ENCODE measurements around the gene GEMIN2.
"Not testable (repeated sequence)": the region's sequence is repeated elsewhere in the genome, so short reads cannot be mapped to it uniquely, and the experiment has no call there.

The GEMIN2 gene

DNA sequence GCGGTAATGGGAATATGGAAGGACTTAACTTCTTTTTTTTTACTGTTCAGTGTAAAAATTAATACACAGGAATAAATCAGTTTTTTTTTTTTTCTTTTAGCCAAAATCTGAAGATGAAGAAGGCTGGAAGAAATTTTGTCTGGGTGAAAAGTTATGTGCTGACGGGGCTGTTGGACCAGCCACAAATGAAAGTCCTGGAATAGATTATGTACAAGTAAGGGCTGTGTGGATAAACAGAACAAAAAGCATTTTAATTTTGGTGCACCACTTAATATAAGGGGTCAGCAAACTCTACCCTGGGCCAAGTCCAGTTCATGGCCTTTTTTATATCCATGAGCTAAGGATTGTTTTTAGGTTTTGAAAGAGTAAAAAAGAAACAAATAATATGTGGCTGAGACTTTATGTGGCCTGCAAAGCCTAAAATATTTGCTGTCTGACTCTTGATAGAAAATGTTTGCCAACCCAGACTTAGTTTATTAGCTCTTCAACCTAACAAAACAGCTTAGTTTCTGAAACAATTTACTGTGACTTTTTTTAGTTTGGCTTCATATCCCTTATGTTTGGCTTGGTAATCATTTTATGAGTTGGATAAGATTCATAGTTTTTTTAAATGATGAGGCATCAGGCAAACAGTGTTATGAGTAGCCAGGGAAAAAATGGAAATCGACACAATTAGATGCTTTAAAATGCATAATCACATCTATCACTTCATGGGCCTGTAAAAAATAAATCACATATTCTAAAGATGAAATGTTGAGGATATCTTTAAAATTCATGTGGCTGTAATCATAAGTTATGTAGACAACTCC lies 8.4 kb downstream of the GEMIN2 start:
- Histone ChIP-seq H3K27me3 (ENCODE audit: control insufficient read depth, low read length) (no peaks in the 10 kb centered on the region), H3F3A (ENCODE audit: control insufficient read depth, insufficient read depth) (no peaks in the 10 kb centered on the region), H3K9me3 (ENCODE audit: control insufficient read depth, insufficient read depth, low read length) (no peaks in the 10 kb centered on the region), H3K36me3 (ENCODE audit: control insufficient read depth, low read length) (peaks cover 77% of the 10 kb centered on the region), H3K9me2 (replicated peaks; ENCODE audit: control insufficient read depth, low read length) (no peaks in the 10 kb centered on the region), H3K27ac (ENCODE audit: low read depth, low read length) (no peak overlapping the region), H3K4me3 (ENCODE audit: low read length) (no peak overlapping the region), H4K20me1 (ENCODE audit: control insufficient read depth, insufficient read depth, low read depth, low read length) (no peaks in the 10 kb centered on the region), H3K79me2 (ENCODE audit: control insufficient read depth, low read length) (peaks cover 3% of the 10 kb centered on the region), H3K4me1 (ENCODE audit: control insufficient read depth, low read length) (no peaks in the 10 kb centered on the region), H3K4me2 (ENCODE audit: low read length) (no peak overlapping the region)
- TF ChIP-seq EZH2phosphoT487 (IDR thresholded peaks at IDR 0.05; ENCODE audit: borderline replicate concordance, low read length), result no peak
- TF ChIP-seq, protein P1, sequence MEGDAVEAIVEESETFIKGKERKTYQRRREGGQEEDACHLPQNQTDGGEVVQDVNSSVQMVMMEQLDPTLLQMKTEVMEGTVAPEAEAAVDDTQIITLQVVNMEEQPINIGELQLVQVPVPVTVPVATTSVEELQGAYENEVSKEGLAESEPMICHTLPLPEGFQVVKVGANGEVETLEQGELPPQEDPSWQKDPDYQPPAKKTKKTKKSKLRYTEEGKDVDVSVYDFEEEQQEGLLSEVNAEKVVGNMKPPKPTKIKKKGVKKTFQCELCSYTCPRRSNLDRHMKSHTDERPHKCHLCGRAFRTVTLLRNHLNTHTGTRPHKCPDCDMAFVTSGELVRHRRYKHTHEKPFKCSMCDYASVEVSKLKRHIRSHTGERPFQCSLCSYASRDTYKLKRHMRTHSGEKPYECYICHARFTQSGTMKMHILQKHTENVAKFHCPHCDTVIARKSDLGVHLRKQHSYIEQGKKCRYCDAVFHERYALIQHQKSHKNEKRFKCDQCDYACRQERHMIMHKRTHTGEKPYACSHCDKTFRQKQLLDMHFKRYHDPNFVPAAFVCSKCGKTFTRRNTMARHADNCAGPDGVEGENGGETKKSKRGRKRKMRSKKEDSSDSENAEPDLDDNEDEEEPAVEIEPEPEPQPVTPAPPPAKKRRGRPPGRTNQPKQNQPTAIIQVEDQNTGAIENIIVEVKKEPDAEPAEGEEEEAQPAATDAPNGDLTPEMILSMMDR (IDR thresholded peaks at IDR 0.05; ENCODE audit: low read depth, low read length, poor library complexity, severe bottlenecking), result no peak

DNA sequence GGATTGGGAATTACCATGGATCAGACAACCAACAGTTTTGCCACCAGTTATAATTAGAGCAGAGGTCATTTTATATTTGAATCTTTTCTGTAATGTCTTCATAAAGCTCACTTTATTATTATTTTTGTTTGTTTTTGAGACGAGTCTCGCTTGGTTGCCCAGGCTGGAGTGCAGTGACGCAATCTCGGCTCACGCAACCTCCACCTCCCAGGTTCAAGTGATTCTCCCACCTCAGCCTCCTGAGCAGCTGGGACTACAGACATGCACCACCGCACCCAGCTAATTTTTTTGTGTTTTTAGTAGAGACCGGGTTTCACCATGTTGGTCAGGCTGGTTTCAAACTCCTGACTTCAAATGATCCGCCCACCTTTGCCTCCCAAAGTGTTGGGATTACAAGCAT lies 23.7 kb downstream of the GEMIN2 start:
- H3K27ac ChIP-seq (ENCODE audit: low read depth, low read length); H3K4me1 ChIP-seq (ENCODE audit: control insufficient read depth, low read length); H3K9me3 ChIP-seq (ENCODE audit: control insufficient read depth, insufficient read depth, low read length); H3K4me3 ChIP-seq (ENCODE audit: low read length); H3K79me2 ChIP-seq (ENCODE audit: control insufficient read depth, low read length); H3K4me2 ChIP-seq (ENCODE audit: low read length); H3F3A ChIP-seq (ENCODE audit: control insufficient read depth, insufficient read depth); H3K9me2 ChIP-seq (replicated peaks; ENCODE audit: control insufficient read depth, low read length); H3K27me3 ChIP-seq (ENCODE audit: control insufficient read depth, low read length); H4K20me1 ChIP-seq (ENCODE audit: control insufficient read depth, insufficient read depth, low read depth, low read length): not testable (repeated sequence)
- H3K36me3 ChIP-seq (ENCODE audit: control insufficient read depth, low read length), result peaks cover 62% of the 10 kb centered on the region

DNA sequence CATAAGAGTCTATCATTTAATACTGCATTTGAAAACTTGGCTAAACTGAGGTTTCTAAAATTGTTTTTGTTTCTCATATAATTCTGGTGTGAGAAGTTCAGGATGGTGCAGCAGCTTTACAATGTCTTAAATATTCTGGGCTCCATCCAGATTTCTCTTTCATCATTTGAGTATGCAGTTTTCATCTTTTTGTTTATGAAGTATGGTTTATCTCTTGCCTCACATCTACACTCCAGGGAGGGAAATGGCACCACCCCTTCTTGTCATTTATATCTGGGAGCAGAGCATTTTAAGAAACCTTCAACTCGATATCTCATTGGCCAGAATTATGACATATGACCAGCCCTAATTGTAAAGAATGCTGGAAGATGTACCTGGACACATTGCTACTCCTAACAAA lies 24.3 kb downstream of the GEMIN2 start:
- no peaks in the 10 kb centered on the region for H3K4me1 ChIP-seq (ENCODE audit: control insufficient read depth, low read length)
- no peaks in the 10 kb centered on the region for H3K9me2 ChIP-seq (replicated peaks; ENCODE audit: control insufficient read depth, low read length)
- no peak overlapping the region for H3K4me2 ChIP-seq (ENCODE audit: low read length)
- H3K27ac ChIP-seq (ENCODE audit: low read depth, low read length), result no peak overlapping the region
- peaks cover 9% of the 10 kb centered on the region; the same call in 1 of the 2 replicates for H3K9me3 ChIP-seq (ENCODE audit: control insufficient read depth, insufficient read depth, low read length)
- peaks cover 59% of the 10 kb centered on the region for H3K36me3 ChIP-seq (ENCODE audit: control insufficient read depth, low read length)
- TF ChIP-seq, protein P1 (IDR thresholded peaks at IDR 0.05; ENCODE audit: low read depth, low read length, poor library complexity, severe bottlenecking), result no peak
- TF ChIP-seq EZH2phosphoT487 (IDR thresholded peaks at IDR 0.05; ENCODE audit: borderline replicate concordance, low read length), result no peak
- H3K27me3 ChIP-seq (ENCODE audit: control insufficient read depth, low read length), result no peaks in the 10 kb centered on the region
- H3F3A ChIP-seq (ENCODE audit: control insufficient read depth, insufficient read depth), result no peaks in the 10 kb centered on the region
- no peaks in the 10 kb centered on the region for H3K79me2 ChIP-seq (ENCODE audit: control insufficient read depth, low read length)
- no peaks in the 10 kb centered on the region for H4K20me1 ChIP-seq (ENCODE audit: control insufficient read depth, insufficient read depth, low read depth, low read length)
- no peak overlapping the region for H3K4me3 ChIP-seq (ENCODE audit: low read length)

DNA sequence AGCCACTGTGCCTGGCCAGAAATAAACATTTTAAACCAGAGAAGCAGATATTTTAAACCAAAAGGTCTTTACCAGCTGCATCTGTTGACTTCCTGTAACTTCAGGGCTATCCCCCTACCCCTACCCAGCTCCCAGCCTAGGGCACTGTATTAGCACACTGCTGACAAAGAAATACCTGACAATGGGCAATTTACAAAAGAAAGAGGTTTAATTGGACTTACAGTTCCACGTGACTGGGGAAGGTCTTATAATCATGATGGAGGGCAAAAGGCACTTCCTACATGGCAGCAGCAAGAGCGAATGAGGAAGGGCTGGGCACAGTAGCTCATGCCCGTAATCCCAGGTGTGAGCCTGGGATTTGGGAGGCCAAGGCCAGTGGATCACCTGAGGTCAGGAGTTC lies 26.0 kb downstream of the GEMIN2 start:
- Histone ChIP-seq H3K79me2 (ENCODE audit: control insufficient read depth, low read length) (no peaks in the 10 kb centered on the region), H3K4me2 (ENCODE audit: low read length) (no peak overlapping the region), H3F3A (ENCODE audit: control insufficient read depth, insufficient read depth) (no peaks in the 10 kb centered on the region), H3K4me3 (ENCODE audit: low read length) (no peak overlapping the region), H3K27me3 (ENCODE audit: control insufficient read depth, low read length) (no peaks in the 10 kb centered on the region), H3K4me1 (ENCODE audit: control insufficient read depth, low read length) (no peaks in the 10 kb centered on the region), H3K9me2 (replicated peaks; ENCODE audit: control insufficient read depth, low read length) (no peaks in the 10 kb centered on the region), H4K20me1 (ENCODE audit: control insufficient read depth, insufficient read depth, low read depth, low read length) (no peaks in the 10 kb centered on the region), H3K36me3 (ENCODE audit: control insufficient read depth, low read length) (peaks cover 43% of the 10 kb centered on the region), H3K27ac (ENCODE audit: low read depth, low read length) (no peak overlapping the region), H3K9me3 (ENCODE audit: control insufficient read depth, insufficient read depth, low read length) (peaks cover 9% of the 10 kb centered on the region; the same call in 1 of the 2 replicates)
- no peak for TF ChIP-seq EZH2phosphoT487 (IDR thresholded peaks at IDR 0.05; ENCODE audit: borderline replicate concordance, low read length)
- TF ChIP-seq, protein P1 (IDR thresholded peaks at IDR 0.05; ENCODE audit: low read depth, low read length, poor library complexity, severe bottlenecking), result no peak

DNA sequence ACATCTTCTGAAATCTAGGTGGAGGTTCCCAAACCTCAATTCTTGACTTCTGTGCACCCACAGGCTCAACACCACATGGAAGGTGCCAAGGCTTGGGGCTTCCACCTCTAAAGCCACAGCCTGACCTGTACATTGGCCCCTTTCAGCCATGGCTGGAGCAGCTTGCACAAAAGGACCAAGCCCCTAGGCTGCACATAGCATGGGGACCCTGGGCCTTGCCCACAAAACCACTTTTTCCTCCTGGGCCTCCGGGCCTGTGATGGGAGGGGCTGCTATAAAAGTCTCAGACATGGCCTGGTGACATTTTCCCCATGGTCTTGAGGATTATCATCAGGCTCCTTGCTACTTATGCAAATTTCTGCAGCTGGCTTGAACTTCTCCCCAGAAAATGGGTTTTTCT lies 27.5 kb downstream of the GEMIN2 start:
- not testable (repeated sequence) for H3K4me2 ChIP-seq (ENCODE audit: low read length); H3K79me2 ChIP-seq (ENCODE audit: control insufficient read depth, low read length); H3K4me1 ChIP-seq (ENCODE audit: control insufficient read depth, low read length); H3K27me3 ChIP-seq (ENCODE audit: control insufficient read depth, low read length); H3K9me2 ChIP-seq (replicated peaks; ENCODE audit: control insufficient read depth, low read length); H4K20me1 ChIP-seq (ENCODE audit: control insufficient read depth, insufficient read depth, low read depth, low read length); H3K27ac ChIP-seq (ENCODE audit: low read depth, low read length); H3F3A ChIP-seq (ENCODE audit: control insufficient read depth, insufficient read depth); H3K9me3 ChIP-seq (ENCODE audit: control insufficient read depth, insufficient read depth, low read length); H3K4me3 ChIP-seq (ENCODE audit: low read length)
- H3K36me3 ChIP-seq (ENCODE audit: control insufficient read depth, low read length), result peaks cover 31% of the 10 kb centered on the region

DNA sequence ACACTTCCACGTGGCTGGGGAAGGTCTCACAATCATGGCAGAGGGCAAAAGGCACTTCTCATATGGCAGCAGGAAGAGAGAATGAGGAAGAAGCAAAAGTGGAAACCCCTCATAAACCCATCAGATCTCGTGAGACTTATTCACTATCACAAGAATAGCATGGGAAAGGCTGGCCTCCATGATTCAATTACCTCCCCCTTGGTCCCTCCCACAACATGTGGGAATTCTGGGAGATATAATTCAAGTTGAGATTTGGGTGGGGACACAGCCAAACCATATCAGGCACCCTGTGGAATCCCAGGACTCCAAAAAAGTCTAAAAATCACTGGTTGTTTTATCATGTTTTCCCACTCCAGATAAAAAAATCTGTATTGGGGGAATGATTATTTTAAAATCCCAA lies 29.1 kb downstream of the GEMIN2 start:
- not testable (repeated sequence) for H3K9me3 ChIP-seq (ENCODE audit: control insufficient read depth, insufficient read depth, low read length); H3K79me2 ChIP-seq (ENCODE audit: control insufficient read depth, low read length); H3K27ac ChIP-seq (ENCODE audit: low read depth, low read length)

More for the DNA sequence above, 29.1 kb downstream of the GEMIN2 start:
- H3K4me3 ChIP-seq (ENCODE audit: low read length); H3K4me1 ChIP-seq (ENCODE audit: control insufficient read depth, low read length); H4K20me1 ChIP-seq (ENCODE audit: control insufficient read depth, insufficient read depth, low read depth, low read length); H3K27me3 ChIP-seq (ENCODE audit: control insufficient read depth, low read length); H3F3A ChIP-seq (ENCODE audit: control insufficient read depth, insufficient read depth); H3K4me2 ChIP-seq (ENCODE audit: low read length); H3K9me2 ChIP-seq (replicated peaks; ENCODE audit: control insufficient read depth, low read length): not testable (repeated sequence)
- H3K36me3 ChIP-seq (ENCODE audit: control insufficient read depth, low read length), result peaks cover 19% of the 10 kb centered on the region

All from DOHH2 (cell line).